GM19324 (cell line): ENCODE data around the gene AR.

Source experiments
- ATAC-seq: cut with Tn5 transposase; IDR thresholded peaks from one replicate; pipeline ENCODE4 v1.9.1; 2021; ENCODE audit warnings: mild to moderate bottlenecking, moderate library complexity; ENCODE audit not compliant: unreplicated experiment, low FRiP score

AR gene

DNA sequence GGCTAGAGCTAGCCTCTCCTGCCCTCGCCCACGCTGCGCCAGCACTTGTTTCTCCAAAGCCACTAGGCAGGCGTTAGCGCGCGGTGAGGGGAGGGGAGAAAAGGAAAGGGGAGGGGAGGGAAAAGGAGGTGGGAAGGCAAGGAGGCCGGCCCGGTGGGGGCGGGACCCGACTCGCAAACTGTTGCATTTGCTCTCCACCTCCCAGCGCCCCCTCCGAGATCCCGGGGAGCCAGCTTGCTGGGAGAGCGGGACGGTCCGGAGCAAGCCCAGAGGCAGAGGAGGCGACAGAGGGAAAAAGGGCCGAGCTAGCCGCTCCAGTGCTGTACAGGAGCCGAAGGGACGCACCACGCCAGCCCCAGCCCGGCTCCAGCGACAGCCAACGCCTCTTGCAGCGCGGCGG, at the start of gene AR:
TSS of gene AR (plus strand) at position 204 of the 400 bp plus-strand sequence. CDS start 1,126 bp downstream, outside the sequence.
- no peak for ATAC-seq

GRCh38 chrX:67500617-67501016, 43.2 kb upstream of the AR start:
- ATAC-seq = no peak

DNA sequence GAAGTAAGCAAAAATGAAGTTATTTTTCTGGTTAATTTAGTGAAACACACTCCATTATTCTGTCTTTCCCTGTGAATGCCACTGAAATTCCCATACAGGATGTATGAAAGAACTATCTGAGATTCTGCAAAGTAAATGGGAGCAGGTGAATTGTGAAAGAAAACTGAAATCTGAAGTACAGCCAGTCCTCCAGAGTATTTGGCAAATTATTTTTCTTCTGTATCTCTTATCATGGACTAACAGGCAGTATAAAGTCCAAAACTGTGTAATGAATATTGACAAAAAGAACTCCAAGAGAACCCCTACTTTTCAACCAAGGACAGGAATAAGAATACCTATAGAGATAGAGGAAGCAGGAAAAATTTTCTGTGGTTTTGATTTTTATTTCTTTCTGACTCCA, 40.8 kb upstream of the AR start:
- ATAC-seq = no peak

DNA sequence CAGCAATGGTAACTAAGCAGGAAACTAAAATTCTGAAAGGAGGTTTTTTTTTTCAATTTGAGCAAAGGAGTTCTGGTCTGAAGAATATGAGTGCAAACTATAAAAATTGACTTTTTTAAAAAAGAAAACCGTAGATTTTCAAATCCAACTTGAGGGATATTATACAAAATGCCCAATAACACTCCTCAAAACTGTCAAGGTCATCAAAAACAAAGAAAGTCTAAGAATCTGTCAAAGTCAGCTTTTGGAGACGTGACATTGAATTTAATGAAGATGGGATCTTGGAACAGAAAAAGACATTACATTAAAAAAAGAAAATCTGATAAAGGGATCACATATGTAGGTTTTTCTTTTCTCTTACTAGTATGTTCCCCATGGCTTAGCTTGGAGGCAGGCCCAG, 40.4 kb upstream of the AR start:
- no peak for ATAC-seq

DNA sequence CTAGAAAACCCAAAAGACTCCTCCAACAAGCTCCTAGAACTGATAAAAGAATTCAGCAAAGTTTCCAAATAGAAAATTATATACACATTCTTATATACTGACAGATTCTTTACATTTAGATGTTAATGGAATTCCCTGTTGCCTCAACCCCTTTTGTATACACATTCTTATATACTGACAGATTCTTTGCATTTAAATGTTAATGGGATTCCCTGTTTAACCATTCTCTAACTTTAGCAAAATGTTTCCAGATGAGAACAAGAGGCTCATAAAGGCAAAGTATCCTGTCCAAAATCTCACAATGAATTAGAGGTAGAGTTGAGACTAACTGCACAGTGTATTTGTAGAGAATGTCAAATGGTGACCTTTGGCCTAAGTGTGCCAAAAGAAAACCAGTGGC, 23.1 kb upstream of the AR start:
- no peak for ATAC-seq

- ATAC-seq = no peak
Measured at GRCh38 chrX:67523002-67523681, 20.7 kb upstream of the AR start.

DNA sequence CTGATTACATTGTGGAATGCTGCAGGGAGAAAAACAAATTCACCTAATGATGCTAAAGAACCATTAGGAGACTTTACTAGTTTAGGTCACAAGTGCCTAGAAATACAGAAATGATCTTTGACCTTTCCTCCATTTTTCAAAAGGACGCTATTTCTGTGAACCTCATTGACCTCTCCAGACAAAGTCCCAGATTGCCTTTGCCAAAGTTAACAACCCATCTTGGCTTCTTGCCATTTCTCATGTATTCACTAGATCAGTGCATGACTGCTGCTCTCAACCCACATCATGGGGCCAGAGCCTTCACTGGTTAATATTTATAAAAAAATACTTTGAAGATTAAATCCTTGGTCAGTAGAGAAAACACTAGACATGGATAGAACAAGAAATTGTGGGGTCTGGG, 19.9 kb upstream of the AR start:
- no peak for ATAC-seq

DNA sequence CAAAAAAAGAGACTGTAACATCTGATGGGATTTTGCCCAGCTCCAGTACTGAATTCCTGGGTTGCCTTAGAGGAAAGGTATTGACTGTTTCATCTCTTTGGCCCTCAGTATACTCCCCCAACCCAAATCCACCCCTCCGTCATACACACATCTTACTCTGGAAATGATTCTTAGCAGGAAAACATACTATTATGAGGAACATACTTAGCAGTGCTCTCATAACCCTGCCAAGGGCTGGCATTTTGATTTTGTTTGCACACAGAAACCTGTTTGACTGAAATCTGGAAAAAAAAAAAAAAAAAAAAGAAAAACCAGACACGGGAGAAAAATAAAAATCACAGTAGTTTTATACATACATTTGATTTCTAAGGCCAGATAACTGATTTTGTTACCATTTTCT, 19.4 kb upstream of the AR start:
- no peak for ATAC-seq

DNA sequence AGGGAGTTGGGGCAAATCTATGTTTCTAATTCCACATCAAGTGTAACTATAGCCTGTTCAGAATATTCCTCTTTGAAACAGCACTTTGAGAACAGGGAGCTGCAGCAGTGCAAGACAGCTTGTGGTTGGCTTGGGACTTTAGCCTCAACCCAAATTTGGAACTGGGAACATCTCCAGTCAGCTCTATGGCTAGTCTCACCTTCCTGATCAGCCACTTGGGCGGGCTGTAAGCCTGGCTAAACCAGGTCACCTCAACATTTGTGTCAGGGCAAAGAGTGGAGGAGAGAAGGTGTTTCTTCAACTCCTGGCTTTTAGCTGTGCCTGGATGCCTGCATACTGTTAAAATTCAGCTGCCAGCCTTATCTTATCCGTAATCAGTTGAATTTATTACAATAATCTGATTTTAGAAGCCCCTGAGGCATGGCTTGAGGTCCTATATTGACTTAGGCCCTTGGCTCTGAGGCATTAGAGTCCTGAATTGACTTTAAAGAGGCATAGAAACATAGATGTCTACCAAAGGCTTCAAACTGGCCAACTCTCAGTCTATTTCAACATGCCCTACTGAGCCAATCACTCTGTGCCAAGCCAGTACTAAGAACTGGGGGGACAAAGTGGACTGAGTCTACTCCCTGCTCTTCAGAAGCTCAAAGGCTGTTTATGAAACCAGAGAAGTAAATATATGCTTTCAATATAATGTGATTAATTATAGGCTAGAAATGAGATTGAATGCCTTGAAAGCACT, 18.7 kb upstream of the AR start:
- no peak for ATAC-seq

- no peak for ATAC-seq
Measured at GRCh38 chrX:67536564-67536963, 7.3 kb upstream of the AR start.

DNA sequence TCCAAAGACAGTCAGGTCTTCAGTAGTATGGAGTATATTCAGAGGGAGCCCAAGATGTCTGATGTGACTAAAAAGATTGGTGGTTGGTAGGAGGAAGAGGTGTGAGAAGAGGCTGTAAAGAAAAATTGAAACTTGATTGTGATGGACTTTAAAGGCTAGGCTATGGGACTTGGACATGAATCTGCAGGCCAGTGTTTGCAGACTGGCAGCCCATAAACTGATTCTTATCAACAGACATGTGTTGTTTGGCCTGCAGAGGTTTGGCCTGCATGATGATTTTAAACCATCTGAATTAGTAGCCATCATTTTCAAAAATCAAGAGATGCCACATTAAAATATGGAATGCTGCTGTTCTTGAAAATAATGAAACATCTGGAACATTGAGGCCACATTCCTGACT, 5.4 kb upstream of the AR start:
- ATAC-seq = no peak

GRCh38 chrX:67544281-67545035, 637 bp downstream of the AR start:
- no peak for ATAC-seq

DNA sequence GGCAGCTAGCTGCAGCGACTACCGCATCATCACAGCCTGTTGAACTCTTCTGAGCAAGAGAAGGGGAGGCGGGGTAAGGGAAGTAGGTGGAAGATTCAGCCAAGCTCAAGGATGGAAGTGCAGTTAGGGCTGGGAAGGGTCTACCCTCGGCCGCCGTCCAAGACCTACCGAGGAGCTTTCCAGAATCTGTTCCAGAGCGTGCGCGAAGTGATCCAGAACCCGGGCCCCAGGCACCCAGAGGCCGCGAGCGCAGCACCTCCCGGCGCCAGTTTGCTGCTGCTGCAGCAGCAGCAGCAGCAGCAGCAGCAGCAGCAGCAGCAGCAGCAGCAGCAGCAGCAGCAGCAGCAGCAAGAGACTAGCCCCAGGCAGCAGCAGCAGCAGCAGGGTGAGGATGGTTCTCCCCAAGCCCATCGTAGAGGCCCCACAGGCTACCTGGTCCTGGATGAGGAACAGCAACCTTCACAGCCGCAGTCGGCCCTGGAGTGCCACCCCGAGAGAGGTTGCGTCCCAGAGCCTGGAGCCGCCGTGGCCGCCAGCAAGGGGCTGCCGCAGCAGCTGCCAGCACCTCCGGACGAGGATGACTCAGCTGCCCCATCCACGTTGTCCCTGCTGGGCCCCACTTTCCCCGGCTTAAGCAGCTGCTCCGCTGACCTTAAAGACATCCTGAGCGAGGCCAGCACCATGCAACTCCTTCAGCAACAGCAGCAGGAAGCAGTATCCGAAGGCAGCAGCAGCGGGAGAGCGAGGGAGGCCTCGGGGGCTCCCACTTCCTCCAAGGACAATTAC, 1.4 kb downstream of the AR start:
- ATAC-seq = no peak

DNA sequence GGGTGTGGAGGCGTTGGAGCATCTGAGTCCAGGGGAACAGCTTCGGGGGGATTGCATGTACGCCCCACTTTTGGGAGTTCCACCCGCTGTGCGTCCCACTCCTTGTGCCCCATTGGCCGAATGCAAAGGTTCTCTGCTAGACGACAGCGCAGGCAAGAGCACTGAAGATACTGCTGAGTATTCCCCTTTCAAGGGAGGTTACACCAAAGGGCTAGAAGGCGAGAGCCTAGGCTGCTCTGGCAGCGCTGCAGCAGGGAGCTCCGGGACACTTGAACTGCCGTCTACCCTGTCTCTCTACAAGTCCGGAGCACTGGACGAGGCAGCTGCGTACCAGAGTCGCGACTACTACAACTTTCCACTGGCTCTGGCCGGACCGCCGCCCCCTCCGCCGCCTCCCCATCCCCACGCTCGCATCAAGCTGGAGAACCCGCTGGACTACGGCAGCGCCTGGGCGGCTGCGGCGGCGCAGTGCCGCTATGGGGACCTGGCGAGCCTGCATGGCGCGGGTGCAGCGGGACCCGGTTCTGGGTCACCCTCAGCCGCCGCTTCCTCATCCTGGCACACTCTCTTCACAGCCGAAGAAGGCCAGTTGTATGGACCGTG, 2.2 kb downstream of the AR start:
- no peak for ATAC-seq

GRCh38 chrX:67546496-67547423, 2.9 kb downstream of the AR start:
- ATAC-seq = no peak

- ATAC-seq = no peak
Measured at GRCh38 chrX:67555578-67556203, 11.9 kb downstream of the AR start.

GRCh38 chrX:67558267-67558666, 14.4 kb downstream of the AR start:
- ATAC-seq = no peak

- ATAC-seq = no peak
Measured at GRCh38 chrX:67563469-67564448, 19.9 kb downstream of the AR start.
